Lower leg skin (tissue), 4 donors: Measurements from ENCODE around the gene APLF. TPM values are rescaled to one million over a fixed set of nuclear protein-coding genes. Genes with fewer than 3 reads are reported as not detected.

Experiments used
- DNase-seq, 2 donors: peaks; one replicate each; pipeline ENCODE4 v3.0.0-alpha.2; 2019; ENCODE audit warnings: low spot score in 2 of 2
- H3K4me3 ChIP-seq: fragments of 200-600 bp; sonication (generic); 2 replicates; pipeline ENCODE4 v1.5.1; 2017; ENCODE audit warnings: mild to moderate bottlenecking, low read depth; ENCODE audit not compliant: poor library complexity, severe bottlenecking
- CTCF ChIP-seq, 3 donors: fragments of 450-650 bp; IDR thresholded peaks; one replicate each; pipeline ENCODE4 v1.5.1; 2016; ENCODE audit warnings: antibody characterized with exemption in 3 of 3, mild to moderate bottlenecking in 3 of 3, moderate library complexity in 2 of 3
- POLR2A ChIP-seq, 2 donors: fragments of 450-650 bp; IDR thresholded peaks; one replicate each; pipeline ENCODE4 v1.6.1; 2016 to 2017; ENCODE audit warnings: antibody characterized with exemption in 2 of 2, mild to moderate bottlenecking in 1 of 2, moderate library complexity in 1 of 2
- WGBS, 2 donors: methylation state at CpG; one replicate each; pipeline ENCODE4 v1.1.5; 2018; 5-methylcytosine and 5-hydroxymethylcytosine counted together
- intact Hi-C: fragments of 100-400 bp; cut with DNase I; formaldehyde crosslinking; loops from one replicate; pipeline ENCODE4 v1.15.0; 2023; ENCODE audit warnings: low total_unique reads
- total RNA-seq, 4 donors: library from RNA; depleted of rRNA; stranded (reverse); fragments of >200 nt; gene quantifications; one replicate each; pipeline ENCODE4 v1.1.0, GENCODE V29; 2016

Gene APLF
- total RNA-seq, 4 donors from 2014 or later = 7.5 to 12.9 (median 9.5) TPM

GRCh38 chr2:68574202-68574791 lies 106.9 kb downstream of the APLF start:
- TF ChIP-seq POLR2A (IDR thresholded peaks at IDR 0.05) = no peak
- no peak for TF ChIP-seq CTCF (IDR thresholded peaks at IDR 0.05)
- intact Hi-C loops = no loop called here
- 68 to 71% methylated on average over 2 of the region's 2 CpGs for WGBS, 2 donors

DNA sequence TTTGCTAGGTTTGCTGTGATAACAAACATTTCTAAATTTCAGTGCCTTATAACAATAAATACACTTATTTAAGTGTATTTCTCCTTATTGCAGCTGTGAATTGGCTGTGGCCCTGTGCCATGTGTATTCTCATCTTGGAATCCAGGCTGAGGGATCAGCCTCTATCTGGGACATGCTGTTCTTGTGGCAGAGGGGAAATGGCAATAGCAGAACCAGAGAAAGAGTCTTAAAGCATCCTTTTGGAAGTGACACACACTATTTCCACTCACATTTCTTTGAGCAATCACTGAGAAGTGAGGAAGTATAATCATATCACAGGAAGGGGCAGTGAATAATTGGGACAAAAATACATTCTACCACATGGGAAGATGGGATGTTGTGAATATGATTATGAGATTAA lies 109.8 kb downstream of the APLF start:
- no peak for TF ChIP-seq CTCF (IDR thresholded peaks at IDR 0.05)
- TF ChIP-seq POLR2A (IDR thresholded peaks at IDR 0.05) = no peak
- DNase-seq = no peak
- intact Hi-C loops = no loop called here
- no peak overlapping the region for H3K4me3 ChIP-seq

More at GRCh38 chr2:68574202-68574791, 106.9 kb downstream of the APLF start:
- no peak overlapping the region for H3K4me3 ChIP-seq
- no peak for DNase-seq

- H3K4me3 ChIP-seq = no peak overlapping the region
- intact Hi-C loops = no loop called here
- WGBS, 2 donors = 87 to 96% methylated on average over 3 of the region's 3 CpGs
- no peak for DNase-seq
- TF ChIP-seq POLR2A (IDR thresholded peaks at IDR 0.05) (no peak), CTCF (IDR thresholded peaks at IDR 0.05) (no peak)
Observed at GRCh38 chr2:68579689-68580088, 112.3 kb downstream of the APLF start.

GRCh38 chr2:68588589-68588988 lies 121.2 kb downstream of the APLF start:
- DNase-seq = no peak
- H3K4me3 ChIP-seq = no peak overlapping the region
- TF ChIP-seq POLR2A (IDR thresholded peaks at IDR 0.05) (no peak), CTCF (IDR thresholded peaks at IDR 0.05) (peak in 1 of 3 donors; percentile 34)
- intact Hi-C loops = no loop called here
- WGBS, 2 donors = 59 to 60% methylated on average over 2 of the region's 2 CpGs

DNA sequence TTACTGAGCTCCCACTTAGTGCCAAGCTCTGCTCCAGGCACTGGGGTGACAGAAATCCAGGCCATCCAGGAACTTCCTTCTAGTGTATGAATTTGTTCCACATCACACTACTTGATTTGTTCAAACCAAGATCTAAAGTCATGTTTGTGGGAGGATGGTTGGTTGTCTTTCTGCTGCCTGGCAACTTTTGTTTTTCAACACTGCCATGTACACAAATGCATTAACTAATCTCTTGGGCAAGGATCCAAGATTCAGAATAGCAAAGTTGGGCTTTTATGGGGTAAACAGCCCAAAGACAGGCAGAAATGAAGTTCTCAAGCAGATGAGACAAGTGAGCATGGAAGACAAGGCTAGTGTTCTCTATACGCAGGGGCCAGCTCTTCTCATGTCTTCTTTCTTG lies 122.6 kb downstream of the APLF start:
- DNase-seq = no peak
- intact Hi-C loops = no loop called here
- TF ChIP-seq POLR2A (IDR thresholded peaks at IDR 0.05) (no peak), CTCF (IDR thresholded peaks at IDR 0.05) (no peak)
- WGBS, 2 donors = 85 to 89% methylated on average over 1 of the region's 1 CpG
- H3K4me3 ChIP-seq = no peak overlapping the region

DNA sequence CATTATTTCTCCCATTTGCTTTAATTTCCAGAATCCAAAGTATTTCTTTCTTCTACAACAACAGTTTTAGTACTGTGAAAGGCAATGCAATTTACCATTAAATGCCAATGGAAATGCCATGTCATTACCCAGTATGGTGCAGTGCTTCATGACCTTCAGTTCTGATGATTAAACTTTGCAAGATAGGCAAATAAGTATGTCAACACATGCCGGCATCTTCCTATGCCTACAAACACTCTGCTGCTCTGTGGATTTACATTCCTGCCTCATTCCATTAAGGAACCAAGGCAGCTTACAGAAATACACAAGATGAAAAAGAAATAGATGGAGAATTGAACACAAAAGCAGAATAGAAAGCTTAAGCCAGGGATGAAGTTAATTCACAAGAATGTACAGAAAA lies 123.3 kb downstream of the APLF start:
- 91 to 94% methylated on average over 1 of the region's 1 CpG for WGBS, 2 donors
- intact Hi-C loops = no loop called here
- no peak for TF ChIP-seq POLR2A (IDR thresholded peaks at IDR 0.05)
- TF ChIP-seq CTCF (IDR thresholded peaks at IDR 0.05) = no peak
- H3K4me3 ChIP-seq = no peak overlapping the region
- DNase-seq = no peak
